Measurements from ENCODE around the gene TLDC2. TPM values are rescaled to one million over a fixed set of nuclear protein-coding genes. Genes with fewer than 3 reads are reported as not detected.
"Not testable (repeated sequence)": the region's sequence is repeated elsewhere in the genome, so short reads cannot be mapped to it uniquely, and the experiment has no call there.

Gene TLDC2
- total RNA-seq, 1 donor from 2014 or later, result not detected

GRCh38 chr20:36904690-36905089 is 28.8 kb downstream of the TLDC2 start:
- DNase-seq (ENCODE audit: extremely low read depth, low read depth, low spot score), result no peak

- DNase-seq (ENCODE audit: extremely low read depth, low read depth, low spot score), result not testable (repeated sequence)
These were observed 29.6 kb downstream of the TLDC2 start for GRCh38 chr20:36905566-36905965.

GRCh38 chr20:36906086-36906485 is 30.1 kb downstream of the TLDC2 start:
- not testable (repeated sequence) for DNase-seq (ENCODE audit: extremely low read depth, low read depth, low spot score)

GRCh38 chr20:36908603-36909002 is 32.7 kb downstream of the TLDC2 start:
- no peak for DNase-seq (ENCODE audit: extremely low read depth, low read depth, low spot score)

- no peak for DNase-seq (ENCODE audit: extremely low read depth, low read depth, low spot score)
These were observed 40.3 kb downstream of the TLDC2 start for GRCh38 chr20:36916199-36916598.

- no peak for DNase-seq (ENCODE audit: extremely low read depth, low read depth, low spot score)
These were observed 41.3 kb downstream of the TLDC2 start for GRCh38 chr20:36917240-36917639.

GRCh38 chr20:36917943-36918342 is 42.0 kb downstream of the TLDC2 start:
- DNase-seq (ENCODE audit: extremely low read depth, low read depth, low spot score), result no peak

- peak; percentile 50 for DNase-seq (ENCODE audit: extremely low read depth, low read depth, low spot score)
These were observed 43.9 kb downstream of the TLDC2 start for GRCh38 chr20:36919715-36920333.

- no peak for DNase-seq (ENCODE audit: extremely low read depth, low read depth, low spot score)
These were observed 44.4 kb downstream of the TLDC2 start for GRCh38 chr20:36920334-36920730.

- DNase-seq (ENCODE audit: extremely low read depth, low read depth, low spot score), result no peak
These were observed 48.5 kb downstream of the TLDC2 start for GRCh38 chr20:36924167-36925045.

GRCh38 chr20:36925234-36925633 is 49.3 kb downstream of the TLDC2 start:
- DNase-seq (ENCODE audit: extremely low read depth, low read depth, low spot score), result no peak

- no peak for DNase-seq (ENCODE audit: extremely low read depth, low read depth, low spot score)
These were observed 50.8 kb downstream of the TLDC2 start for GRCh38 chr20:36926653-36927200.

GRCh38 chr20:36927704-36928103 is 51.8 kb downstream of the TLDC2 start:
- DNase-seq (ENCODE audit: extremely low read depth, low read depth, low spot score), result no peak

- DNase-seq (ENCODE audit: extremely low read depth, low read depth, low spot score), result no peak
These were observed 53.4 kb downstream of the TLDC2 start for GRCh38 chr20:36929290-36929689.

- DNase-seq (ENCODE audit: extremely low read depth, low read depth, low spot score), result no peak
These were observed 53.8 kb downstream of the TLDC2 start for GRCh38 chr20:36929691-36930090.

- not testable (repeated sequence) for DNase-seq (ENCODE audit: extremely low read depth, low read depth, low spot score)
These were observed 56.1 kb downstream of the TLDC2 start for GRCh38 chr20:36932067-36932466.

- DNase-seq (ENCODE audit: extremely low read depth, low read depth, low spot score), result no peak
These were observed 56.8 kb downstream of the TLDC2 start for GRCh38 chr20:36932476-36933426.

- DNase-seq (ENCODE audit: extremely low read depth, low read depth, low spot score), result not testable (repeated sequence)
These were observed 57.6 kb downstream of the TLDC2 start for GRCh38 chr20:36933571-36933970.

GRCh38 chr20:36936341-36936740 is 60.4 kb downstream of the TLDC2 start:
- no peak for DNase-seq (ENCODE audit: extremely low read depth, low read depth, low spot score)

- DNase-seq (ENCODE audit: extremely low read depth, low read depth, low spot score), result not testable (repeated sequence)
These were observed 60.9 kb downstream of the TLDC2 start for GRCh38 chr20:36936761-36937401.

Measured in glomerular endothelial cell (primary cell).